Measurements from ENCODE around the gene EIF4E3. TPM values are rescaled to one million over a fixed set of nuclear protein-coding genes. Genes with fewer than 3 reads are reported as not detected.

Gene EIF4E3
- total RNA-seq, 1 experiment from 2014 or later = 2.2 TPM

DNA sequence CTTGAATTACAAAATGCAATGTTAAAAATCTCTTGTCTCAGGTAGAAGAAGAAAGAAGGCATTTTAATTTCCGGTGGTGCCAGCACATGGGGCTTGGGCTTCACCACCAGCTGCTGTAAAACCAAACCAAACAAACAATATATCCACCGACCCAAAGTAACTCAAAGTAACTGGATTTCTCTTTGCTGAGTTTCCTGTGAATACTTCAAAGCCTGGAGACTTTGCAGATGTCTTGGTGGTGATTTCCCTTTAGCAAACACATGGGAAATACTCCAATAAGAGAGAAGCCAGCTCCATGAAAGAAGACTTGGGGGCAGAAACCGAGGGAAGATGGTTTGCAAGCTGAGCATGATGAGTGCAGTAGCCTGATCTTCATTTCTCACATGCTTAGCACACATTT lies 62.6 kb downstream of the EIF4E3 start:
- H3K9me2 ChIP-seq (replicated peaks; ENCODE audit: low read length) = no peaks in the 10 kb centered on the region
- no peaks in the 10 kb centered on the region for H3K79me2 ChIP-seq (ENCODE audit: low read length)
- H4K20me1 ChIP-seq (ENCODE audit: low read length) = no peaks in the 10 kb centered on the region
- H3K27me3 ChIP-seq (ENCODE audit: low read length) = no peaks in the 10 kb centered on the region
- CTCF ChIA-PET = interaction anchor here (1.4 kb wide), 1 partner anchor 19 kb away, joined by 4 read pairs; no protein-coding TSS in a partner anchor
- ATAC-seq (no peak), DNase-seq (no peak)
- no peak overlapping the region for H3K27ac ChIP-seq (ENCODE audit: low read length)
- H3K4me1 ChIP-seq (ENCODE audit: insufficient read depth, low read length) = peaks cover 10% of the 10 kb centered on the region
- intact Hi-C loops (cut with micrococcal nuclease) = no loop called here
- H3K4me2 ChIP-seq (ENCODE audit: low read length) = no peak overlapping the region
- H3F3A ChIP-seq (ENCODE audit: low read length, unreplicated experiment) = no peaks in the 10 kb centered on the region
- no peak overlapping the region for H2AFZ ChIP-seq (ENCODE audit: low read length)
- H3K4me3 ChIP-seq (ENCODE audit: low read length) = no peak overlapping the region
- no peak overlapping the region for H3K9ac ChIP-seq (ENCODE audit: low read length)
- POLR2A ChIA-PET (ENCODE audit: unreplicated experiment) = no interaction called here
- H3K9me3 ChIP-seq (ENCODE audit: low read length) = no peaks in the 10 kb centered on the region
- no TSS peak for BruUV-seq (replicated peaks)
- H3K36me3 ChIP-seq (ENCODE audit: low read depth, low read length) = no peaks in the 10 kb centered on the region
- no peak for TF ChIP-seq EZH2phosphoT487 (IDR thresholded peaks at IDR 0.05; ENCODE audit: borderline replicate concordance, low read length)
- TF ChIP-seq, protein P1, sequence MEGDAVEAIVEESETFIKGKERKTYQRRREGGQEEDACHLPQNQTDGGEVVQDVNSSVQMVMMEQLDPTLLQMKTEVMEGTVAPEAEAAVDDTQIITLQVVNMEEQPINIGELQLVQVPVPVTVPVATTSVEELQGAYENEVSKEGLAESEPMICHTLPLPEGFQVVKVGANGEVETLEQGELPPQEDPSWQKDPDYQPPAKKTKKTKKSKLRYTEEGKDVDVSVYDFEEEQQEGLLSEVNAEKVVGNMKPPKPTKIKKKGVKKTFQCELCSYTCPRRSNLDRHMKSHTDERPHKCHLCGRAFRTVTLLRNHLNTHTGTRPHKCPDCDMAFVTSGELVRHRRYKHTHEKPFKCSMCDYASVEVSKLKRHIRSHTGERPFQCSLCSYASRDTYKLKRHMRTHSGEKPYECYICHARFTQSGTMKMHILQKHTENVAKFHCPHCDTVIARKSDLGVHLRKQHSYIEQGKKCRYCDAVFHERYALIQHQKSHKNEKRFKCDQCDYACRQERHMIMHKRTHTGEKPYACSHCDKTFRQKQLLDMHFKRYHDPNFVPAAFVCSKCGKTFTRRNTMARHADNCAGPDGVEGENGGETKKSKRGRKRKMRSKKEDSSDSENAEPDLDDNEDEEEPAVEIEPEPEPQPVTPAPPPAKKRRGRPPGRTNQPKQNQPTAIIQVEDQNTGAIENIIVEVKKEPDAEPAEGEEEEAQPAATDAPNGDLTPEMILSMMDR (conservative IDR thresholded peaks at IDR 0.05; ENCODE audit: low read depth, low read length) = no peak
- TF ChIP-seq EZH2 (IDR thresholded peaks at IDR 0.05; ENCODE audit: low read length, unreplicated experiment) = no peak

DNA sequence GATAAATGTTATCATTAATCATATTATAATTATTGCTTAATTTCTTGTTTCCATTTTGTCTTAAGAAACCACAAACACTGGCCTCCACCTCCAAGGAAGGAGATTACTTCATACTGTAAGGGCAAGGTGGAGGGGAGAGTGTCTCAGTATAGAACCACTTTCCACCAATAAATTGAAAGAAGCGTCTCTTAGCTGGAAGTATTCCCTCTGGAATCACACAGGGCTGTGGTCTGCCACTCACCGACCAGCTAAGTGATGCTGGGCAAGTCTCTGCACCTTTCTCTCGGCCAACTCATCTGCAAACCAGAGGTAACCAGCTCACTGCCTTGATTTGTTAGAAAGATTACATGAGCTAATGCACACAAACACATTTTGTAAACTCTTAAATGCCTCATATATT lies 63.1 kb downstream of the EIF4E3 start:
- Histone ChIP-seq H3K79me2 (ENCODE audit: low read length) (no peaks in the 10 kb centered on the region), H2AFZ (ENCODE audit: low read length) (no peak overlapping the region), H3K9me2 (replicated peaks; ENCODE audit: low read length) (no peaks in the 10 kb centered on the region), H3K36me3 (ENCODE audit: low read depth, low read length) (no peaks in the 10 kb centered on the region), H3K9ac (ENCODE audit: low read length) (no peak overlapping the region), H3K27me3 (ENCODE audit: low read length) (no peaks in the 10 kb centered on the region), H4K20me1 (ENCODE audit: low read length) (no peaks in the 10 kb centered on the region), H3K27ac (ENCODE audit: low read length) (no peak overlapping the region), H3K4me3 (ENCODE audit: low read length) (no peak overlapping the region), H3K4me2 (ENCODE audit: low read length) (no peak overlapping the region), H3F3A (ENCODE audit: low read length, unreplicated experiment) (no peaks in the 10 kb centered on the region), H3K9me3 (ENCODE audit: low read length) (no peaks in the 10 kb centered on the region), H3K4me1 (ENCODE audit: insufficient read depth, low read length) (peaks cover 12% of the 10 kb centered on the region)
- no peak for TF ChIP-seq EZH2 (IDR thresholded peaks at IDR 0.05; ENCODE audit: low read length, unreplicated experiment)
- POLR2A ChIA-PET (ENCODE audit: unreplicated experiment) = no interaction called here
- no TSS peak for BruUV-seq (replicated peaks)
- CTCF ChIA-PET = interaction anchor here (1.4 kb wide), 1 partner anchor 19 kb away, joined by 4 read pairs; no protein-coding TSS in a partner anchor
- DNase-seq = no peak
- no peak for ATAC-seq
- intact Hi-C loops (cut with micrococcal nuclease) = no loop called here

DNA sequence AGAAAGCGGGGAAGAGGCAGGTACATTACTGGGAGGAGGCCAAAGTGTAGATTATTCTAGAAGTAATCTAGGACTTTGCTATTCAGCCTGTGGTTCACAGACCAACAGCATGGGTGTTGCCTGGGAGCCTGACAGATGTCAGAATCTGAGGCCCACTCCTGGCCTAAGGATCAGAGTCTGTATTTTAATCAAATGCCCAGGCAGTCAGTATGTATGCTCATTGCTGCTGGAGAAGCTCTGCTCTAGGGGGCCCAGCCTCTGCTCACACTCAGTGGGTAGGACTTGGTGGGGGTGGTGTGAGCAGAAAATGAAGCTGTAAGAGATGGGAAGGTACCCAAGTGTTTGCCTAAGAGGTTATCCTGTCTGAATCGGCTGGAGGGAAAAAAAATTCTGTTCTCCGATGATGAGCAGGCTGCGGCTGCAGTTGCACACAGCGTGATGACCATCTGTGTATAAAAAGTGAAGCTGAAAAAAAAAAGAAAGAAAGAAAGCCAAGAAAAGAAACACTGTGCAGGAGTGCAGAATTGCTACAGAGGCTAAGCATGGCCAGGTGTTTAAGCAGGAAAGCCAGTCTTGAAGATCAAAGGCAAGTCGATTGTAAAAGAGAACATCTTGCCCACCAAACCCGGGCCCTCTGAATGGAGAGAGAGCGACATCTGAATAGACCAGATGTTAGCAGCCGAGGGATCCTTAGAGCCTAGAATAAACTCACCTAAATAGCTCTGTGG lies 65.2 kb downstream of the EIF4E3 start:
- ATAC-seq (no peak), DNase-seq (no peak)
- Histone ChIP-seq H3K36me3 (ENCODE audit: low read depth, low read length) (no peaks in the 10 kb centered on the region), H3K9me2 (replicated peaks; ENCODE audit: low read length) (no peaks in the 10 kb centered on the region), H2AFZ (ENCODE audit: low read length) (no peak overlapping the region), H3K79me2 (ENCODE audit: low read length) (no peaks in the 10 kb centered on the region), H3K9me3 (ENCODE audit: low read length) (no peaks in the 10 kb centered on the region), H4K20me1 (ENCODE audit: low read length) (no peaks in the 10 kb centered on the region), H3K27me3 (ENCODE audit: low read length) (no peaks in the 10 kb centered on the region), H3K4me1 (ENCODE audit: insufficient read depth, low read length) (peaks cover 12% of the 10 kb centered on the region), H3F3A (ENCODE audit: low read length, unreplicated experiment) (no peaks in the 10 kb centered on the region), H3K27ac (ENCODE audit: low read length) (no peak overlapping the region), H3K4me2 (ENCODE audit: low read length) (no peak overlapping the region), H3K4me3 (ENCODE audit: low read length) (no peak overlapping the region), H3K9ac (ENCODE audit: low read length) (no peak overlapping the region)
- no peak for TF ChIP-seq EZH2phosphoT487 (IDR thresholded peaks at IDR 0.05; ENCODE audit: borderline replicate concordance, low read length)
- no peak for TF ChIP-seq EZH2 (IDR thresholded peaks at IDR 0.05; ENCODE audit: low read length, unreplicated experiment)
- TF ChIP-seq, protein P1 (conservative IDR thresholded peaks at IDR 0.05; ENCODE audit: low read depth, low read length) = no peak
- POLR2A ChIA-PET (ENCODE audit: unreplicated experiment) = no interaction called here
- intact Hi-C loops (cut with micrococcal nuclease) = loop anchor here (10.0 kb wide), 3 partner anchors 265 to 1595 kb away; no protein-coding TSS in a partner anchor
- CTCF ChIA-PET = no interaction called here
- no TSS peak for BruUV-seq (replicated peaks)
